H1 (cell line): Measurements from ENCODE around the gene GALNT18. TPM values are rescaled to one million over a fixed set of nuclear protein-coding genes. Genes with fewer than 3 reads are reported as not detected.

Experiments
- CBX5 ChIP-seq: fragments of 300-800, 300-1000 bp; sonication (generic); IDR thresholded peaks from 2 replicates; pipeline ENCODE4 v1.7.1; 2016; ENCODE audit warnings: antibody characterized with exemption, low read length, low read depth
- CEBPB ChIP-seq: IDR thresholded peaks from 2 replicates; pipeline ENCODE4 v1.6.1; 2012; ENCODE audit warnings: low read depth, low read length
- CHD2 ChIP-seq: IDR thresholded peaks from 2 replicates; pipeline ENCODE4 v1.6.1; 2012; ENCODE audit warnings: low read length, improper control_type of control experiment
- EGR1 ChIP-seq: IDR thresholded peaks from 2 replicates; pipeline ENCODE4 v1.6.1; 2011; ENCODE audit warnings: low read depth, low read length, borderline replicate concordance
- JUN ChIP-seq: IDR thresholded peaks from 2 replicates; pipeline ENCODE4 v1.6.1; 2011; ENCODE audit warnings: low read depth, mild to moderate bottlenecking, improper control_type of control experiment, low read length
- MAFK ChIP-seq: IDR thresholded peaks from 2 replicates; pipeline ENCODE4 v1.6.1; 2012; ENCODE audit warnings: low read depth, mild to moderate bottlenecking, improper control_type of control experiment, low read length
- NANOG ChIP-seq: IDR thresholded peaks from 2 replicates; pipeline ENCODE4 v1.6.1; 2011; ENCODE audit warnings: low read length, low read depth, mild to moderate bottlenecking, inconsistent platforms; ENCODE audit not compliant: insufficient read depth, poor library complexity, severe bottlenecking
- POLR2A ChIP-seq, 2 experiments: IDR thresholded peaks; 1 replicate in 1 of 2; 2 replicates in 1 of 2; pipeline ENCODE4 v1.6.1; 2011; ENCODE audit warnings: low read depth in 2 of 2, low read length in 2 of 2, mild to moderate bottlenecking in 2 of 2; ENCODE audit errors: control extremely low read depth in 1 of 2
- RFX5 ChIP-seq: IDR thresholded peaks from 2 replicates; pipeline ENCODE4 v1.6.1; 2011; ENCODE audit warnings: low read depth, low read length, improper control_type of control experiment, borderline replicate concordance
- RXRA ChIP-seq: IDR thresholded peaks from 2 replicates; pipeline ENCODE4 v1.6.1; 2011; ENCODE audit warnings: low read depth, mild to moderate bottlenecking, low read length, moderate library complexity; ENCODE audit not compliant: insufficient read depth
- SP2 ChIP-seq: IDR thresholded peaks from 2 replicates; pipeline ENCODE4 v1.6.1; 2012; ENCODE audit warnings: mild to moderate bottlenecking, low read length, inconsistent platforms
- SUZ12 ChIP-seq: fragments of 200-600 bp; sonication (generic); IDR thresholded peaks from 2 replicates; pipeline ENCODE4 v1.6.1; 2012; ENCODE audit warnings: mild to moderate bottlenecking, inconsistent platforms, low read length, moderate library complexity, mixed read lengths
- TBP ChIP-seq: IDR thresholded peaks from 2 replicates; pipeline ENCODE4 v1.6.1; 2011; ENCODE audit warnings: low read depth, low read length, improper control_type of control experiment
- USF2 ChIP-seq: IDR thresholded peaks from 2 replicates; pipeline ENCODE4 v1.6.1; 2011; ENCODE audit warnings: low read length, improper control_type of control experiment
- polyA plus RNA-seq, 7 experiments: library from polyadenylated mRNA; depleted of rRNA in 3 of 7; stranded (reverse) in 5 of 7; unstranded in 2 of 7; fragments of >200 nt in 5 of 7; fragments of 200-250 nt in 2 of 7; gene quantifications; 1 replicate in 5 of 7; 2 replicates in 1 of 7; 4 replicates in 1 of 7; pipeline versions ENCODE4 v1.2.1 to v1.2.3, GENCODE V29; 2011 to 2013; ENCODE audit warnings: missing spikeins in 2 of 7, mixed read lengths in 2 of 7
- total RNA-seq: library from RNA; stranded (reverse); fragmentation: NEBNext Ultra II Directional; extraction: Animal tissue kit (Norgen Biotek cat#: 25700); gene quantifications from 2 replicates; pipeline ENCODE4 v1.2.1, GENCODE V29; 2021
- TF ChIP-seq, protein P1 (sequence below): IDR thresholded peaks from 2 replicates; pipeline ENCODE4 v1.6.1; 2012; ENCODE audit warnings: inconsistent platforms
- TF ChIP-seq, protein P2 (sequence below): IDR thresholded peaks from 2 replicates; pipeline ENCODE4 v1.6.1; 2012; ENCODE audit warnings: low read length, inconsistent platforms

The GALNT18 gene
- total and polyA plus RNA-seq, 2 of the 8 experiments (the other 6 are each of a cell fraction or from before 2014, with no cell fraction given): 6.0 to 9.4 TPM

DNA sequence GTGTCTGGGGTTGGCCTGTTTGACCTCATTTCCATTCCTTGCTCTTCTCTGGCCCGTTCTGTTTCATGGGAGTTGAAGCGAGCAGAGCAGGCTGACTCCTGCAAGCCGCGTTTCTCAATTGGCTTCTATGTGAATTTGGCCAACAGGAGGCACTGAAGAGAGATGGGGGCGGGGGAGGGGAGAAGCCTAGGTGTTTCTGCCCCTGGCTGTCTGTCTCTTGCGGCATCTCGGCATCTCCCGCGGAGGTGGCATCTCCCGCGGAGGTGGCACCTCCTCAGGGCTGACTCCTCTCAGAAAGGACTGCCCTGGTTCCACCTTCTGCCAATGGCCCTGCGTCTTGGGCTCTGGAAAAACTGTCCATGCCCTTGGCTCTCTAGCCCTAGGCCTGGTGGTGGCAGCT lies 143.1 kb downstream of the GALNT18 start (continued):
- TF ChIP-seq NANOG (no peak), EGR1 (no peak), USF2 (no peak), MAFK (no peak), CEBPB (0 out of 2 replicates have a peak, but pooled peaks have one; percentile 9), SUZ12 (no peak), RXRA (no peak), POLR2A (IDR thresholded peaks at IDR 0.05; ENCODE audit: control extremely low read depth in 1 of 2, low read depth in 2 of 2, low read length in 2 of 2) (no peak), SP2 (no peak), TBP (no peak), JUN (no peak), RFX5 (no peak), CBX5 (no peak), CHD2 (peak; percentile 39; the same call in 1 of the 2 replicates)
- TF ChIP-seq, protein P1, sequence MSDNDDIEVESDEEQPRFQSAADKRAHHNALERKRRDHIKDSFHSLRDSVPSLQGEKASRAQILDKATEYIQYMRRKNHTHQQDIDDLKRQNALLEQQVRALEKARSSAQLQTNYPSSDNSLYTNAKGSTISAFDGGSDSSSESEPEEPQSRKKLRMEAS: no peak
- TF ChIP-seq, protein P2, sequence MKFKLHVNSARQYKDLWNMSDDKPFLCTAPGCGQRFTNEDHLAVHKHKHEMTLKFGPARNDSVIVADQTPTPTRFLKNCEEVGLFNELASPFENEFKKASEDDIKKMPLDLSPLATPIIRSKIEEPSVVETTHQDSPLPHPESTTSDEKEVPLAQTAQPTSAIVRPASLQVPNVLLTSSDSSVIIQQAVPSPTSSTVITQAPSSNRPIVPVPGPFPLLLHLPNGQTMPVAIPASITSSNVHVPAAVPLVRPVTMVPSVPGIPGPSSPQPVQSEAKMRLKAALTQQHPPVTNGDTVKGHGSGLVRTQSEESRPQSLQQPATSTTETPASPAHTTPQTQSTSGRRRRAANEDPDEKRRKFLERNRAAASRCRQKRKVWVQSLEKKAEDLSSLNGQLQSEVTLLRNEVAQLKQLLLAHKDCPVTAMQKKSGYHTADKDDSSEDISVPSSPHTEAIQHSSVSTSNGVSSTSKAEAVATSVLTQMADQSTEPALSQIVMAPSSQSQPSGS: peak; percentile 54; the same call in 1 of the 2 replicates
